Measurements from ENCODE around the gene TTLL11. TPM values are rescaled to one million over a fixed set of nuclear protein-coding genes. Genes with fewer than 3 reads are reported as not detected.

TTLL11 gene
- total RNA-seq, 1 experiment from 2014 or later: 7.1 TPM

DNA sequence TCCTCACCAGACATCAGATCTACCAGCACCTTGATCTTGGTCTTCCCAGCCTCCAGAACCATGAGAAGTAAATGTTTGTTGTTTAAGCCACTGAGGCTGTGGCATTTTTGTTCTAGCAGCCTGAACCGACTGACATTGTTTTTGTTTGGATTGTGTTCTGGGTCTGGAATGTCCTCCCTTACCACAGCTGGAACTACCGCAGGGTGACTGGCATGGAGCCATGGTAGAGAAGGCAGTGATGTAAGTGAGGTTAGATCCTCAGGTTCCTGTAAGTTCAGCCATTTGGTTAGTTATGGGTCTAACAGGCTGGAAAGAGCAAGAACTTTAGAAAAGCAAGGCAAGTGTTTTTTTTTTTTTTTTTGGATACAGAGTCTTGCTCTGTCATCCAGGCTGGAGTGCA is 232.4 kb downstream of the TTLL11 start:
- no peak for DNase-seq (ENCODE audit: low read depth)

DNA sequence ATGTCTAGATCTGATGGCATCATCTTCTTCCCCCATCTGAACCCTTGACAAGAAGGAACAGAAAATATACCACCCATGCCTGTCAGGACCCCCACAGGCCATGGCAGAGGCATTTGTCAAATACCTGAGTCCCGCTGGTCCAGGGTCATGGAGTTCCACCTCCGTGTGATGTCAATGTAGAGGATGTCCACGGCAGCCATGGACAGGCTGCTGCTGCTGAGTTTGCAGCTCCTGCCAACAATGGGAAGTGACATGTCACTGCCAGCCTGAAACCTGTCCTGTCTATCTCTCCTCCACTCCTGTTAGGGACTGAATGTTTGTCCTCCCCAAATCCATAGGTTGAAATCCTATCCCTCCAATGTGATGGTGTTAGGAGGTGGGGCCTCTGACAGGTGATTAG is 232.9 kb downstream of the TTLL11 start:
- no peak for DNase-seq (ENCODE audit: low read depth)

DNA sequence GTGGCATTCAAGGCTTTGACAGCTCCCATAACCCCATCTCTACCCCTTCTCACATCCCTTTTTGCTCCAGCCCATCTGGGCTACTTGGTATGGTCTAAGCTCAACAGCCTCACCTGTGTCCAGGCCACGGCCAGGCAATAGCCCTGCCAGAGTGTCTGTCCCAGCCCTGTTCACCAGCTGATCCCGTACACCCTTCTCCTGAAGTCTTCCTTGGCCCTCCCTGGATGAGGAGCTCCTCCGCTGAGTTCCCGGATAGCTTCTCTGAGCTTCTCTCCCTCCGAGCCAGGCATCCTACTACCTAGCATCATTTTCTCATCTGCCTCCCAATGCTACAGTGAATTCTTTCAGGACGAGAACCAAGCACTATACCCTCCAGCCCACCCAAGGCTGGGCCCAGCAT is 233.5 kb downstream of the TTLL11 start:
- DNase-seq (ENCODE audit: low read depth): no peak

DNA sequence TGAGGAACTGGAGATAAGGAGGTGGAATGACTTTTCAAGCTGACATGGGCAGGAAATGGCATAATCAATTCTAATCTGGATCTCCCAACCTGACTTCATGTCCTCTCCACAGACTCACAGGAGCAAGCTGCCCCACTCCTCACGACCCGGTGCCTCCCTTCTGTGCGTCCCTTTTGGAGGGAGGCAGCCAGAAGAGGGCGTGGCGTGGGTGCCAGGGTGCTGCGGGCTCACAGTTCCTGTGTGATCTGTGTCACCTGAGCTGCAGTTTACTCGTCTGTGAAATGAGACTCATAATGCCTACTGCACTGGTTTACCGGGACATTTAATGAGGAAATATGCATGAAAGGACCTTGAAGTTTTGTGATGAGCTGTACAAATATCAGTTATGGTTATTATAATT is 234.3 kb downstream of the TTLL11 start:
- DNase-seq (ENCODE audit: low read depth): no peak

GRCh38 chr9:121857928-121858327 is 235.2 kb downstream of the TTLL11 start:
- no peak for DNase-seq (ENCODE audit: low read depth)

DNA sequence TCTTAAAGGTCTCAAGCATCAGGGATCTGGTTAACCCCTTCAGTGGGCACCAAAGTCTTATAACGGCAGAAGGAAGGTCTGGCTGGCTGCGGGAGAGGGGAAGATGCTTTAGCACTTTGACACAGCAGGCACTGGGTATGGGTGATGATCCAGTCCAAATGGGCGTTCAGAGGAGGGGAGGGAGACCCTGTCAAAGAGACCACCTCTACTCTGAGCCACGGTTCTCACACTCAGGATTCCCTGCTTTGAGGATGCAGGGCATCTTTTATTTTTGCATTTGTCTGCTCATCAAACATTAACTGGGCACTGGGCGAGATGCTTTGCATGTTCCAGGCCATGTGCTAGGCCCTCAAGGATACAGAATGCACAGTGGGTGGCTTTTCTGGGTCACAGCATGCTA is 237.6 kb downstream of the TTLL11 start:
- no peak for DNase-seq (ENCODE audit: low read depth)

GRCh38 chr9:121853617-121854395 is 239.3 kb downstream of the TTLL11 start:
- no peak for DNase-seq (ENCODE audit: low read depth)

- DNase-seq (ENCODE audit: low read depth): no peak
Observed at GRCh38 chr9:121852651-121853616, 240.2 kb downstream of the TTLL11 start.

- DNase-seq (ENCODE audit: low read depth): no peak
Observed at GRCh38 chr9:121852241-121852640, 240.9 kb downstream of the TTLL11 start.

GRCh38 chr9:121851641-121852091 is 241.4 kb downstream of the TTLL11 start:
- DNase-seq (ENCODE audit: low read depth): no peak

DNA sequence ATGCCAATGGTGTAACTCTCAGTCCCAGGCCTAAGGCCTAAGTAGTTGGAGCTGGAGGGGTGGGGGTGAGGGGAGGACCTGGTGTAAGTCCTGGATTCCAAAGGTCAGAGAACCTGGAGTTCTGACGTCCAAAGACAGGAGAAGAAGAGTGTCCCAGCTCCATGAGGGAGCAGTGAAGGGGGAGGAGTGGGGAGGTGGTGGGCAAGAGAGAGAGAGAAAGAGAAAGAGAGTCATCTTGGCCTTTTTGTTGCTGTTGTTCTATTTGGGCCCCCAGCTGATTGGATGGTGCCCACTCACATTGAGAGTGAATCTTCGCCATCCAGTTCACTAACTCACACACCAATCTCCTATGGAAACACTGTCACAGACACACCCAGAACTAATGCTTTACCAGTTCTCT is 242.7 kb downstream of the TTLL11 start:
- no peak for DNase-seq (ENCODE audit: low read depth)

DNA sequence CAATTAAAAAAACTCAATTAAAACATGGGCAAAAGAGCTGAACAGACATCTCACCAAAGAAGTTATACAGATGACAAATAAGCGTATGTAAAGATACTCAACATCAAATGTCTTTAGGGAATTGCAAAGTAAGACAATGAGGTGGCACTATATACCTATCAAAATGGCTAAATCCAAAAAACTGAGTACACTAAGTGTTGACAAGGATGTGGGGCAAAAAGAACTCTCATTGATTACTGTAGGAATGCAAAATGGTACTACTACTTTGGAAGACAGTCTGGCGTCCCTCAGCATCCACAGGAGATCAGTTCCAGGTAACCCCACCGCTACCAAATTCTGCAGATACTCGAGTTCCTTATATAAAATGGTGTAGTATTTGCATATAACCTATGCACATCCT is 243.6 kb downstream of the TTLL11 start:
- no peak for DNase-seq (ENCODE audit: low read depth)

- DNase-seq (ENCODE audit: low read depth): no peak
Observed at GRCh38 chr9:121844562-121844961, 248.5 kb downstream of the TTLL11 start.

GRCh38 chr9:121844098-121844497 is 249.0 kb downstream of the TTLL11 start:
- DNase-seq (ENCODE audit: low read depth): no peak

DNA sequence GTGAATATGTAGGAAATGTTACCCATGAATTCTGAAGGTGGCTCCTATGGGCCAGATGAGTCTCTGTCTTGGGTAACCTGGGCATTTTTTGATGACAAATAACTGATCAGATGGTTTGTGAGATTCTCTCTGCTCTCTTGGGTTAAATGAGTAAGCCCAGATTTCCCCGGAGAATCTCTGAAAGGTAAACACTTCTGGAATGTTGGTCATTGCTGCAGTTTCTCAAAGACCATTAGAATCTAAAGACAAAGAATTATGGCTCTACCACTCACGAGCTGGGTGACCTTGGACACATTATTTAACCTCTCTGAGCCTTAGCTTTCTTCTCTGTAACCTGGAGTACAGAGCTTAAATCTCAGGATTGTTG is 250.5 kb downstream of the TTLL11 start:
- peak; percentile 52 for DNase-seq (ENCODE audit: low read depth)

GRCh38 chr9:121841771-121842611 is 251.1 kb downstream of the TTLL11 start:
- DNase-seq (ENCODE audit: low read depth): peak; percentile 8

GRCh38 chr9:121840838-121841760 is 252.0 kb downstream of the TTLL11 start:
- DNase-seq (ENCODE audit: low read depth): no peak

DNA sequence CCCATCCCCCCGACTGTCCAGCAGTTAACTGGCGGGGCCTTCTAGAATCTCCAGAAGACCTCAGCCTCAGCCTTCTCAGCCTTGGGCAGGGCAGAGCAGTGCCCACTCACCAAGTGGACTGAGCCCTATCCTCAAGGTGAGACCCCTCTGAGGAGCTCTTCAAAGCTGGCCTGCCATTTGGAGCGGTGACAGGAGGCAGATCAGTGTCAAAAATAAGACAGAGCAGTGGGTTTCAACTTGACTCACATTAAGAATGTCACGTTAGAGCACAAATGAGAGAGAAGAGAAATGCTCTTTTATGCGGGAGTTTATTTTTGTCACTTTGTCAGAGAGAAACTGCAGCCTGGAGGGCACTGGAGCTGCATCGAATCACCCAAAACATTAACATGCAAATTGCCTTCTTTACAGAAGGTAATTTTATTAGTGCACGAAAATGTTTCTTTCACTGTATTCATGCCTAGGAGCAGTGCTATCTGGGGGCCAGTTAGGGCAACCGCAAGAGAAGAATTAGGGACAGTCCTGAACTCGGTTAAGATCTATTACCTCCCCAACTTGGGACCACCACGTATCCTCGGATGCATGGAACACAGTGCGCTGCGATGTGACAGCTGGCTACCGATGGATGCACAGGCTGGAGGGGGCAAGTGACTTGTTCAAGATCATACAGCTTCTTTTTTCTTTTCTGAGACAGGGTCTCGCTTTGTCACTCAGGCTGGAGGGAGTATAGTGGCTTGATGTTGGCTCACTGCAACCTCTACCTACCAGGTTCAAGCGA is 253.2 kb downstream of the TTLL11 start:
- no peak for DNase-seq (ENCODE audit: low read depth)

Data from HT1080 (cell line).